Measurements from ENCODE around the gene KIAA1143.

GRCh38 chr3:44712455-44713075 lies 48.9 kb downstream of the KIAA1143 start, which contains the start of gene ZNF502:
- TF ChIP-seq EZH2phosphoT487 (IDR thresholded peaks at IDR 0.05; ENCODE audit: borderline replicate concordance, low read depth, low read length) (no peak), CTCF (conservative IDR thresholded peaks at IDR 0.05; ENCODE audit: low read length) (no peak)
